Measurements from ENCODE around the gene PEPD. TPM values are rescaled to one million over a fixed set of nuclear protein-coding genes. Genes with fewer than 3 reads are reported as not detected.

Gene PEPD
- total RNA-seq, 1 experiment from 2014 or later: 40.5 TPM

GRCh38 chr19:33359581-33359980 lies 162.0 kb downstream of the PEPD start:
- H3K9me3 ChIP-seq (ENCODE audit: control insufficient read depth in 1 of 2, insufficient read depth in 1 of 2, low read depth in 1 of 2, low read length in 2 of 2): no peaks in the 10 kb centered on the region
- no TSS peak for BruUV-seq (replicated peaks)
- CTCF ChIA-PET: no interaction called here
- H3K27ac ChIP-seq (ENCODE audit: low read depth, low read length): no peak overlapping the region
- H3K9me2 ChIP-seq (ENCODE audit: insufficient read depth): no peaks in the 10 kb centered on the region
- H2AFZ ChIP-seq (ENCODE audit: low read depth, low read length, poor library complexity, severe bottlenecking): no peak overlapping the region
- H3K27me3 ChIP-seq (ENCODE audit: insufficient read depth, low read length): no peaks in the 10 kb centered on the region
- TF ChIP-seq CEBPB (IDR thresholded peaks at IDR 0.05; ENCODE audit: low read depth) (no peak), SP1 (IDR thresholded peaks at IDR 0.05; ENCODE audit: low read depth) (no peak), YY1 (IDR thresholded peaks at IDR 0.05; ENCODE audit: extremely low read depth, insufficient replicate concordance, low read depth, low read length) (no peak), EZH2phosphoT487 (IDR thresholded peaks at IDR 0.05; ENCODE audit: borderline replicate concordance) (no peak), EZH2 (IDR thresholded peaks at IDR 0.05) (no peak), EGR1 (IDR thresholded peaks at IDR 0.05; ENCODE audit: low read depth) (no peak)
- H4K20me1 ChIP-seq (ENCODE audit: insufficient read depth): no peaks in the 10 kb centered on the region
- no peaks in the 10 kb centered on the region for H3K36me3 ChIP-seq (ENCODE audit: control insufficient read depth in 1 of 2, insufficient read depth in 2 of 2, low read length in 2 of 2)
- intact Hi-C loops (cut with micrococcal nuclease): no loop called here
- H3K9ac ChIP-seq (ENCODE audit: low read length): no peak overlapping the region
- H3K4me1 ChIP-seq (ENCODE audit: control insufficient read depth in 1 of 2, insufficient read depth in 2 of 2, low read length in 2 of 2): no peaks in the 10 kb centered on the region
- POLR2A ChIA-PET: no interaction called here
- DNase-seq (ENCODE audit: low read depth, low spot score) (no peak), ATAC-seq (no peak)
- no peak overlapping the region for H3K4me2 ChIP-seq (ENCODE audit: low read length)
- H3K79me2 ChIP-seq (ENCODE audit: insufficient read depth, low read length): no peaks in the 10 kb centered on the region
- RAD21 ChIA-PET (ENCODE audit: low non-redundant PET in 1 of 2, low total read pairs in 2 of 2, uncharacterized antibody in 2 of 2, unreplicated experiment in 2 of 2): no interaction called here
- no peak overlapping the region for H3K4me3 ChIP-seq (replicated peaks in 1 of 2; ENCODE audit: low read depth in 1 of 2, low read length in 2 of 2)

DNA sequence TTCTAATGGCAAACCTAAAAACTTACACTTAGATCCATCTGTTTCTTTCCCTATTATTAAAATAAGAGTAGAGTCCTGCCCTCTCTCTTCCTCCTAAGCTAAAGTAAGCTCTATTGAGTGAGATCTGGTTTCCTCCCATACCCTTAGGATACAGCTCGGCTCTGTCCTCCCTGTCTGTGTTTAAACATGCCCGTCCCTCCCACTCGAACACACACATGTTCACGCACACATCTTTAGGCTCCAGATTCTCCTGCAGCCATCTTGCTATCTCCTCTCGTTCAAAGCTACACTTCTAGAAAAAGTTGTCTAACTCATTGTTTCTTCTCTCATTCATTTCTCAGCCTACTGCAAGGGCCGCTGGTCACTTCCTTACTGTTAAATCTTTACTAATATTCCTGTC lies 163.2 kb downstream of the PEPD start:
- no peak overlapping the region for H3K4me3 ChIP-seq (replicated peaks in 1 of 2; ENCODE audit: low read depth in 1 of 2, low read length in 2 of 2)
- CTCF ChIA-PET: no interaction called here
- no peaks in the 10 kb centered on the region for H3K27me3 ChIP-seq (ENCODE audit: insufficient read depth, low read length)
- DNase-seq (ENCODE audit: low read depth, low spot score) (no peak), ATAC-seq (no peak)
- H3K36me3 ChIP-seq (ENCODE audit: control insufficient read depth in 1 of 2, insufficient read depth in 2 of 2, low read length in 2 of 2): no peaks in the 10 kb centered on the region
- H4K20me1 ChIP-seq (ENCODE audit: insufficient read depth): no peaks in the 10 kb centered on the region
- no peaks in the 10 kb centered on the region for H3K4me1 ChIP-seq (ENCODE audit: control insufficient read depth in 1 of 2, insufficient read depth in 2 of 2, low read length in 2 of 2)
- RAD21 ChIA-PET (ENCODE audit: low non-redundant PET in 1 of 2, low total read pairs in 2 of 2, uncharacterized antibody in 2 of 2, unreplicated experiment in 2 of 2): no interaction called here
- no peaks in the 10 kb centered on the region for H3K79me2 ChIP-seq (ENCODE audit: insufficient read depth, low read length)
- POLR2A ChIA-PET: interaction anchor here (0.7 kb wide), 1 partner anchor 14 kb away, joined by 3 read pairs; no protein-coding TSS in a partner anchor
- H3K9me2 ChIP-seq (ENCODE audit: insufficient read depth): no peaks in the 10 kb centered on the region
- H2AFZ ChIP-seq (ENCODE audit: low read depth, low read length, poor library complexity, severe bottlenecking): no peak overlapping the region
- TF ChIP-seq POLR2A (IDR thresholded peaks at IDR 0.05; ENCODE audit: borderline replicate concordance, extremely low read depth, insufficient read depth, insufficient read length): no peak
- no peak for TF ChIP-seq EZH2phosphoT487 (IDR thresholded peaks at IDR 0.05; ENCODE audit: borderline replicate concordance)
- no peak overlapping the region for H3K9ac ChIP-seq (ENCODE audit: low read length)
- no peak overlapping the region for H3K4me2 ChIP-seq (ENCODE audit: low read length)
- BruUV-seq (replicated peaks): no TSS peak
- no peaks in the 10 kb centered on the region for H3K9me3 ChIP-seq (ENCODE audit: control insufficient read depth in 1 of 2, insufficient read depth in 1 of 2, low read depth in 1 of 2, low read length in 2 of 2)
- intact Hi-C loops (cut with micrococcal nuclease): no loop called here
- no peak overlapping the region for H3K27ac ChIP-seq (ENCODE audit: low read depth, low read length)

Data from HCT116 (cell line).